ENCODE measurements around the gene ZNF135.

ZNF135 gene

GRCh38 chr19:58044391-58044790, 14.7 kb upstream of the ZNF135 start:
- H4K20me1 ChIP-seq (ENCODE audit: insufficient read depth): no peaks in the 10 kb centered on the region
- TF ChIP-seq CTCF (conservative IDR thresholded peaks at IDR 0.05; ENCODE audit: low read depth, low read length): no peak
- no peak overlapping the region for H3K4me2 ChIP-seq
- H3K27me3 ChIP-seq (ENCODE audit: insufficient read depth, low read depth): peaks cover 7% of the 10 kb centered on the region; the same call in 1 of the 2 replicates
- H3K27ac ChIP-seq: no peak overlapping the region
- H3K4me3 ChIP-seq (IDR thresholded peaks at IDR 0.05; ENCODE audit: insufficient read depth, low read depth, low read length): no peak overlapping the region
- H3K36me3 ChIP-seq (ENCODE audit: insufficient read depth): no peaks in the 10 kb centered on the region
- no peaks in the 10 kb centered on the region for H3K79me2 ChIP-seq (ENCODE audit: insufficient read depth, low read depth)
- H3K9ac ChIP-seq: no peak overlapping the region
- H3K4me1 ChIP-seq (ENCODE audit: low read depth, poor library complexity, severe bottlenecking): no peaks in the 10 kb centered on the region
- no peak overlapping the region for H2AFZ ChIP-seq (ENCODE audit: low read depth)

- no peak overlapping the region for H3K27ac ChIP-seq
- H3K4me3 ChIP-seq (IDR thresholded peaks at IDR 0.05; ENCODE audit: insufficient read depth, low read depth, low read length): no peak overlapping the region
- H3K4me2 ChIP-seq: no peak overlapping the region
- H2AFZ ChIP-seq (ENCODE audit: low read depth): no peak overlapping the region
- H4K20me1 ChIP-seq (ENCODE audit: insufficient read depth): no peaks in the 10 kb centered on the region
- no peak overlapping the region for H3K9ac ChIP-seq
- no peaks in the 10 kb centered on the region for H3K4me1 ChIP-seq (ENCODE audit: low read depth, poor library complexity, severe bottlenecking)
- no peaks in the 10 kb centered on the region for H3K79me2 ChIP-seq (ENCODE audit: insufficient read depth, low read depth)
- H3K36me3 ChIP-seq (ENCODE audit: insufficient read depth): no peaks in the 10 kb centered on the region
- no peak for TF ChIP-seq CTCF (conservative IDR thresholded peaks at IDR 0.05; ENCODE audit: low read depth, low read length)
- peaks cover 7% of the 10 kb centered on the region; the same call in 1 of the 2 replicates for H3K27me3 ChIP-seq (ENCODE audit: insufficient read depth, low read depth)
Measured at GRCh38 chr19:58044886-58045285, 14.2 kb upstream of the ZNF135 start.

- Histone ChIP-seq H3K36me3 (ENCODE audit: insufficient read depth) (no peaks in the 10 kb centered on the region), H4K20me1 (ENCODE audit: insufficient read depth) (no peaks in the 10 kb centered on the region), H3K27ac (no peak overlapping the region), H3K9ac (no peak overlapping the region), H3K27me3 (ENCODE audit: insufficient read depth, low read depth) (peaks cover 7% of the 10 kb centered on the region; the same call in 1 of the 2 replicates), H2AFZ (ENCODE audit: low read depth) (no peak overlapping the region), H3K79me2 (ENCODE audit: insufficient read depth, low read depth) (no peaks in the 10 kb centered on the region), H3K4me2 (no peak overlapping the region), H3K4me1 (ENCODE audit: low read depth, poor library complexity, severe bottlenecking) (no peaks in the 10 kb centered on the region), H3K4me3 (IDR thresholded peaks at IDR 0.05; ENCODE audit: insufficient read depth, low read depth, low read length) (no peak overlapping the region)
- TF ChIP-seq CTCF (conservative IDR thresholded peaks at IDR 0.05; ENCODE audit: low read depth, low read length): no peak
Measured at GRCh38 chr19:58045411-58046050, 13.6 kb upstream of the ZNF135 start.

GRCh38 chr19:58046856-58047255, 12.2 kb upstream of the ZNF135 start:
- Histone ChIP-seq H3K4me3 (IDR thresholded peaks at IDR 0.05; ENCODE audit: insufficient read depth, low read depth, low read length) (no peak overlapping the region), H3K79me2 (ENCODE audit: insufficient read depth, low read depth) (no peaks in the 10 kb centered on the region), H3K27me3 (ENCODE audit: insufficient read depth, low read depth) (peaks cover 2% of the 10 kb centered on the region; the same call in 1 of the 2 replicates), H3K9ac (no peak overlapping the region), H3K4me1 (ENCODE audit: low read depth, poor library complexity, severe bottlenecking) (no peaks in the 10 kb centered on the region), H4K20me1 (ENCODE audit: insufficient read depth) (no peaks in the 10 kb centered on the region), H3K27ac (no peak overlapping the region), H3K4me2 (no peak overlapping the region), H2AFZ (ENCODE audit: low read depth) (no peak overlapping the region), H3K36me3 (ENCODE audit: insufficient read depth) (no peaks in the 10 kb centered on the region)
- TF ChIP-seq CTCF (conservative IDR thresholded peaks at IDR 0.05; ENCODE audit: low read depth, low read length): no peak

Measured in KMS-11 (cell line).